H9 (cell line): Measurements from ENCODE around the gene MYO5B. TPM values are rescaled to one million over a fixed set of nuclear protein-coding genes. Genes with fewer than 3 reads are reported as not detected.

ENCODE experiments used
- DNase-seq: peaks from one replicate; pipeline ENCODE4 v3.0.0-alpha.2; 2017
- H2AFZ ChIP-seq: one replicate; pipeline ENCODE4 v1.6.1; 2013; ENCODE audit warnings: mild to moderate bottlenecking, low read length, control low read depth, moderate library complexity
- H2AK5ac ChIP-seq: 2 replicates; pipeline ENCODE4 v1.6.1; 2013; ENCODE audit warnings: low read length, control low read depth, mixed read lengths; ENCODE audit not compliant: insufficient read length
- H2BK120ac ChIP-seq: one replicate; pipeline ENCODE4 v1.6.1; 2013; ENCODE audit warnings: low read depth, mild to moderate bottlenecking, low read length, control low read depth, inconsistent platforms; ENCODE audit not compliant: poor library complexity, severe bottlenecking
- H2BK12ac ChIP-seq: 2 replicates; pipeline ENCODE4 v1.6.1; 2013; ENCODE audit warnings: low read length, control low read depth, mixed read lengths, low read depth; ENCODE audit not compliant: insufficient read length
- H2BK15ac ChIP-seq: 2 replicates; pipeline ENCODE4 v1.6.1; 2013; ENCODE audit warnings: low read depth, low read length, control low read depth
- H2BK20ac ChIP-seq: one replicate; pipeline ENCODE4 v1.6.1; 2013; ENCODE audit warnings: low read depth, mild to moderate bottlenecking, low read length, control low read depth, inconsistent platforms; ENCODE audit not compliant: poor library complexity, severe bottlenecking
- H2BK5ac ChIP-seq: 2 replicates; pipeline ENCODE4 v1.6.1; 2013; ENCODE audit warnings: low read length, control low read depth, mixed read lengths; ENCODE audit not compliant: insufficient read length
- H3K14ac ChIP-seq: 2 replicates; pipeline ENCODE4 v1.6.1; 2013; ENCODE audit warnings: low read length, control low read depth; ENCODE audit not compliant: insufficient read depth
- H3K18ac ChIP-seq: 2 replicates; pipeline ENCODE4 v1.6.1; 2013; ENCODE audit warnings: low read depth, mild to moderate bottlenecking, mixed read lengths, low read length, control low read depth; ENCODE audit not compliant: insufficient read length
- H3K23ac ChIP-seq: 2 replicates; pipeline ENCODE4 v1.6.1; 2013; ENCODE audit warnings: low read length, control low read depth, mixed read lengths, low read depth; ENCODE audit not compliant: insufficient read length
- H3K23me2 ChIP-seq: 2 replicates; pipeline ENCODE4 v1.6.1; 2013; ENCODE audit warnings: low read depth, mild to moderate bottlenecking, mixed read lengths, low read length, control low read depth; ENCODE audit not compliant: insufficient read length, poor library complexity, severe bottlenecking
- H3K27ac ChIP-seq: 2 replicates; pipeline ENCODE4 v1.5.1; 2013; ENCODE audit warnings: low read length, control low read depth, mixed read lengths, low read depth; ENCODE audit not compliant: insufficient read length
- H3K27me3 ChIP-seq: 2 replicates; pipeline ENCODE4 v1.6.1; 2013; ENCODE audit warnings: low read length, control low read depth, inconsistent platforms; ENCODE audit not compliant: insufficient read depth
- H3K4ac ChIP-seq: 2 replicates; pipeline ENCODE4 v1.6.1; 2013; ENCODE audit warnings: low read depth, mild to moderate bottlenecking, control low read depth, inconsistent platforms, low read length, moderate library complexity
- H3K4me1 ChIP-seq: 2 replicates; pipeline ENCODE4 v1.6.1; 2013; ENCODE audit warnings: low read length, control low read depth, inconsistent platforms; ENCODE audit not compliant: insufficient read depth
- H3K4me2 ChIP-seq: 2 replicates; pipeline ENCODE4 v1.6.1; 2013; ENCODE audit warnings: low read length, control low read depth, mixed read lengths; ENCODE audit not compliant: insufficient read length, insufficient read depth
- H3K56ac ChIP-seq: 2 replicates; pipeline ENCODE4 v1.6.1; 2013; ENCODE audit warnings: low read depth, mild to moderate bottlenecking, mixed read lengths, low read length, control low read depth; ENCODE audit not compliant: insufficient read length
- H3K79me1 ChIP-seq: 2 replicates; pipeline ENCODE4 v1.6.1; 2013; ENCODE audit warnings: low read depth, mild to moderate bottlenecking, moderate library complexity, low read length, control low read depth, inconsistent platforms; ENCODE audit not compliant: insufficient read depth, poor library complexity, severe bottlenecking
- H3K79me2 ChIP-seq: 2 replicates; pipeline ENCODE4 v1.6.1; 2013; ENCODE audit warnings: low read length, control low read depth, inconsistent platforms; ENCODE audit not compliant: insufficient read depth
- H3K9ac ChIP-seq: 2 replicates; pipeline ENCODE4 v1.6.1; 2013; ENCODE audit warnings: low read length, control low read depth, mixed read lengths; ENCODE audit not compliant: insufficient read length; ENCODE audit errors: extremely low read depth
- H3K9me3 ChIP-seq: one replicate; pipeline ENCODE4 v1.6.1; 2013; ENCODE audit warnings: low read depth, low read length, inconsistent platforms; ENCODE audit not compliant: control insufficient read depth
- H3T11ph ChIP-seq: one replicate; pipeline ENCODE4 v1.6.1; 2013; ENCODE audit warnings: mild to moderate bottlenecking, low read length, control low read depth, inconsistent platforms
- H4K20me1 ChIP-seq: one replicate; pipeline ENCODE4 v1.6.1; 2013; ENCODE audit not compliant: control insufficient read depth, insufficient read length, insufficient read depth
- H4K5ac ChIP-seq: 2 replicates; pipeline ENCODE4 v1.6.1; 2013; ENCODE audit warnings: low read depth, mild to moderate bottlenecking, mixed read lengths, low read length, control low read depth; ENCODE audit not compliant: insufficient read length
- H4K8ac ChIP-seq: replicated peaks from 2 replicates; pipeline ENCODE4 v1.6.1; 2013; ENCODE audit warnings: low read length, control low read depth, mixed read lengths, low read depth; ENCODE audit not compliant: insufficient read length
- H4K91ac ChIP-seq: 2 replicates; pipeline ENCODE4 v1.6.1; 2013; ENCODE audit warnings: low read depth, mild to moderate bottlenecking, moderate library complexity, mixed read lengths, low read length, control low read depth; ENCODE audit not compliant: insufficient read length
- H3K27ac Mint-ChIP-seq, 3 experiments: 2 replicates in 2 of 3; 3 replicates in 1 of 3; pipeline ENCODE4 v1.8.0; 2020 to 2021; ENCODE audit warnings: mixed read lengths in 3 of 3, mild to moderate bottlenecking in 1 of 3, moderate library complexity in 1 of 3
- H3K27me3 Mint-ChIP-seq: 2 replicates; pipeline ENCODE4 v1.8.0; 2021; ENCODE audit warnings: low read depth, mild to moderate bottlenecking, moderate library complexity, mixed read lengths
- H3K36me3 Mint-ChIP-seq, 3 experiments: 2 replicates in 2 of 3; 3 replicates in 1 of 3; pipeline ENCODE4 v1.8.0; 2020 to 2021; ENCODE audit warnings: low read depth in 3 of 3, mixed read lengths in 3 of 3; ENCODE audit not compliant: insufficient read depth in 1 of 3
- H3K4me1 Mint-ChIP-seq, 2 experiments: 2 replicates each; pipeline ENCODE4 v1.8.0; 2020; ENCODE audit warnings: mixed read lengths in 2 of 2
- H3K4me3 Mint-ChIP-seq, 2 experiments: 2 replicates in 1 of 2; 3 replicates in 1 of 2; pipeline ENCODE4 v1.8.0; 2020 to 2021; ENCODE audit warnings: mild to moderate bottlenecking in 2 of 2, mixed read lengths in 2 of 2, moderate library complexity in 1 of 2
- H3K9me3 Mint-ChIP-seq, 2 experiments: 2 replicates in 1 of 2; 3 replicates in 1 of 2; pipeline ENCODE4 v1.8.0; 2020; ENCODE audit warnings: mild to moderate bottlenecking in 2 of 2, mixed read lengths in 2 of 2, moderate library complexity in 1 of 2
- CTCF ChIP-seq: fragments of 200-600 bp; sonication (generic); conservative IDR thresholded peaks from 3 replicates; pipeline ENCODE4 v1.8.0; 2021; ENCODE audit warnings: antibody characterized with exemption, mild to moderate bottlenecking
- total RNA-seq: library from RNA; stranded (reverse); gene quantifications from 2 replicates; pipeline ENCODE4 v1.2.1, GENCODE V29; 2021

Gene MYO5B
- total RNA-seq, 1 experiment from 2014 or later = 9.3 TPM

DNA sequence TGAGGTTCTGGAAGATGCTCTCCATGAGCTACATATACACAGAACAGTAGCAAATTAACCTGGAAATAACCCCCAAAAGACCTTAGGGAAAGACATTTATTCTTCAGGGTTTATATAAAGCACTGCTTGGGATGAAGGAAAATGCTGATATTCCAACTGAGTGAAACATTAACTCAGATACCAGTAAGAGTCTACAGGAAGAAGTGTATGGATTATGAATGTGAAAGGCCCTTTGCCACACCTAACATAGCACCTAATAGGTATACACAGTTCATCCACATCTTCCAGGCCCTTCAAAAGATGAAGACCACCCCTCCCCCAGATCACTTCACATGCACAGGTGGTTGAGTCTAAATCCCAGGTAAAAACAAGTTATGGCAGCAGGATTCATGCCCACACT, 50.4 kb downstream of the MYO5B start:
- Histone ChIP-seq H3K4ac (no peak overlapping the region), H3K56ac (no peak overlapping the region), H3K4me2 (no peak overlapping the region), H3K27ac (no peak overlapping the region), H3T11ph (no peak overlapping the region), H3K9me3 (no peaks in the 10 kb centered on the region), H2BK120ac (no peak overlapping the region), H4K20me1 (no peaks in the 10 kb centered on the region), H4K5ac (no peak overlapping the region), H3K9ac (no peak overlapping the region), H2AFZ (no peak overlapping the region), H3K27me3 (no peaks in the 10 kb centered on the region), H3K23me2 (no peaks in the 10 kb centered on the region), H3K4me1 (no peaks in the 10 kb centered on the region), H2BK15ac (no peak overlapping the region), H3K14ac (no peak overlapping the region), H3K18ac (no peak overlapping the region), H3K79me1 (no peaks in the 10 kb centered on the region), H4K8ac (no peak overlapping the region), H3K23ac (no peak overlapping the region), H2BK5ac (no peak overlapping the region), H3K79me2 (no peaks in the 10 kb centered on the region), H2BK20ac (no peak overlapping the region), H2AK5ac (no peak overlapping the region), H2BK12ac (no peak overlapping the region), H4K91ac (no peak overlapping the region)
- no peak for TF ChIP-seq CTCF
- Mint-ChIP-seq H3K4me1 (peaks cover 0 to 3% of the 10 kb centered on the region in 2 experiments; a peak in 1 of 4 replicates), H3K27me3 (peaks cover 5% of the 10 kb centered on the region; the same call in 1 of the 2 replicates), H3K36me3 (no peaks in the 10 kb centered on the region), H3K27ac (no peak overlapping the region), H3K9me3 (no peaks in the 10 kb centered on the region), H3K4me3 (no peak overlapping the region)
- no peak for DNase-seq
